Measurements from ENCODE around the gene SARS1. TPM values are rescaled to one million over a fixed set of nuclear protein-coding genes. Genes with fewer than 3 reads are reported as not detected.

The SARS1 gene
- polyA plus RNA-seq, 1 of the 3 experiments (the other 2 are of a cell fraction): 98.3 TPM

GRCh38 chr1:109256971-109257681 is 43.4 kb downstream of the SARS1 start (continued):
- TF ChIP-seq EP300 (IDR thresholded peaks at IDR 0.05; ENCODE audit: borderline replicate concordance in 1 of 2, low read depth in 1 of 2, low read length in 1 of 2) (no peak), IRF3 (IDR thresholded peaks at IDR 0.05; ENCODE audit: low read depth, low read length) (no peak)

GRCh38 chr1:109257682-109258421 is 44.1 kb downstream of the SARS1 start:
- peak; percentile 44 for DNase-seq
- no peak overlapping the region for H3K9ac ChIP-seq
- peaks cover 0 to 47% of the 10 kb centered on the region in 2 experiments; a peak in 2 of 4 replicates for H3K4me1 ChIP-seq (ENCODE audit: control insufficient read depth in 1 of 2, insufficient read depth in 2 of 2, low read depth in 1 of 2, low read length in 1 of 2)
- H3K27ac ChIP-seq (ENCODE audit: low read depth in 2 of 2, low read length in 1 of 2): no peak overlapping the region
- ChIA-PET CTCF (interaction anchor here (0.6 to 1.0 kb wide), 2 partner anchors 141 to 274 kb away, joined by 3 read pairs; no protein-coding TSS in a partner anchor), POLR2A (no interaction called here)
- no peaks in the 10 kb centered on the region for H3K9me2 ChIP-seq
- WGBS (ENCODE audit: low lambda C conversion rate): 90% methylated on average over 11 of the region's 15 CpGs
- no peaks in the 10 kb centered on the region for H4K20me1 ChIP-seq (ENCODE audit: insufficient read depth)
- no peak overlapping the region for H2AFZ ChIP-seq (ENCODE audit: low read depth)
- H3K36me3 ChIP-seq (replicated peaks in 1 of 2; ENCODE audit: control insufficient read depth in 1 of 2, insufficient read depth in 2 of 2, low read length in 1 of 2): peaks cover 0 to 5% of the 10 kb centered on the region in 2 experiments
- no peak overlapping the region for H3K4me3 ChIP-seq (ENCODE audit: low read depth in 2 of 2, low read length in 1 of 2)
- no peaks in the 10 kb centered on the region for H3F3A ChIP-seq (replicated peaks; ENCODE audit: insufficient read depth)
- no peaks in the 10 kb centered on the region for H3K27me3 ChIP-seq (ENCODE audit: insufficient read depth)
- no peaks in the 10 kb centered on the region for H3K9me3 ChIP-seq
- H3K79me2 ChIP-seq (ENCODE audit: insufficient read depth): no peaks in the 10 kb centered on the region
- H3K4me2 ChIP-seq: no peak overlapping the region
- TF ChIP-seq ZBTB33 (IDR thresholded peaks at IDR 0.05; ENCODE audit: borderline replicate concordance, low read depth) (no peak), SIN3A (IDR thresholded peaks at IDR 0.05; ENCODE audit: borderline replicate concordance, low read depth, low read length) (no peak), TAF1 (IDR thresholded peaks at IDR 0.05; ENCODE audit: borderline replicate concordance, low read depth, low read length) (no peak), NRF1 (IDR thresholded peaks at IDR 0.05; ENCODE audit: low read depth, low read length) (no peak), RCOR1 (IDR thresholded peaks at IDR 0.05; ENCODE audit: low read length) (no peak), MEF2A (IDR thresholded peaks at IDR 0.05; ENCODE audit: borderline replicate concordance, low read depth) (no peak), REST (IDR thresholded peaks at IDR 0.05; ENCODE audit: low read depth, low read length) (no peak)
